ENCODE measurements around the gene GALNT12. TPM values are rescaled to one million over a fixed set of nuclear protein-coding genes. Genes with fewer than 3 reads are reported as not detected.

GALNT12 gene
- total and polyA plus RNA-seq, 2 donors, result 6.7 to 7.3 TPM

- Histone ChIP-seq H3K9me3 (ENCODE audit: control insufficient read depth in 2 of 2, insufficient read depth in 1 of 2, low read length in 1 of 2) (no peaks in the 10 kb centered on the region), H3K4me1 (ENCODE audit: control insufficient read depth in 2 of 2, insufficient read depth in 2 of 2, low read length in 2 of 2) (no peaks in the 10 kb centered on the region), H3K27ac (ENCODE audit: low read depth in 1 of 2, low read length in 1 of 2) (no peak overlapping the region), H3K27me3 (ENCODE audit: control insufficient read depth in 2 of 2, insufficient read depth in 1 of 2, low read length in 1 of 2) (no peaks in the 10 kb centered on the region), H3K4me3 (ENCODE audit: low read length in 2 of 2) (no peak overlapping the region), H3K36me3 (ENCODE audit: control insufficient read depth in 2 of 2, insufficient read depth in 2 of 2, low read length in 1 of 2) (no peaks in the 10 kb centered on the region)
- no peak for DNase-seq (ENCODE audit: low read depth in 6 of 9, low spot score in 9 of 9)
- WGBS, result 96% methylated on average over 9 of the region's 9 CpGs
Measured at GRCh38 chr9:98833090-98833956, 25.9 kb downstream of the GALNT12 start.

GRCh38 chr9:98834386-98834785 lies 26.9 kb downstream of the GALNT12 start:
- no peaks in the 10 kb centered on the region for H3K36me3 ChIP-seq (ENCODE audit: control insufficient read depth in 2 of 2, insufficient read depth in 2 of 2, low read length in 1 of 2)
- no peaks in the 10 kb centered on the region for H3K9me3 ChIP-seq (ENCODE audit: control insufficient read depth in 2 of 2, insufficient read depth in 1 of 2, low read length in 1 of 2)
- no peaks in the 10 kb centered on the region for H3K27me3 ChIP-seq (ENCODE audit: control insufficient read depth in 2 of 2, insufficient read depth in 1 of 2, low read length in 1 of 2)
- 97% methylated on average over 9 of the region's 9 CpGs for WGBS
- no peak overlapping the region for H3K27ac ChIP-seq (ENCODE audit: low read depth in 1 of 2, low read length in 1 of 2)
- H3K4me1 ChIP-seq (ENCODE audit: control insufficient read depth in 2 of 2, insufficient read depth in 2 of 2, low read length in 2 of 2), result no peaks in the 10 kb centered on the region
- DNase-seq (ENCODE audit: low read depth in 6 of 9, low spot score in 9 of 9), result no peak
- H3K4me3 ChIP-seq (ENCODE audit: low read length in 2 of 2), result no peak overlapping the region

- H3K36me3 ChIP-seq (ENCODE audit: control insufficient read depth in 2 of 2, insufficient read depth in 2 of 2, low read length in 1 of 2), result no peaks in the 10 kb centered on the region
- no peak overlapping the region for H3K27ac ChIP-seq (ENCODE audit: low read depth in 1 of 2, low read length in 1 of 2)
- WGBS, result 97% methylated on average over 4 of the region's 4 CpGs
Measured at GRCh38 chr9:98836206-98836605, 28.7 kb downstream of the GALNT12 start.

GRCh38 chr9:98837516-98837915 lies 30.0 kb downstream of the GALNT12 start:
- H3K27me3 ChIP-seq (ENCODE audit: control insufficient read depth in 2 of 2, insufficient read depth in 1 of 2, low read length in 1 of 2), result no peaks in the 10 kb centered on the region
- no peak overlapping the region for H3K27ac ChIP-seq (ENCODE audit: low read depth in 1 of 2, low read length in 1 of 2)
- no peaks in the 10 kb centered on the region for H3K4me1 ChIP-seq (ENCODE audit: control insufficient read depth in 2 of 2, insufficient read depth in 2 of 2, low read length in 2 of 2)
- WGBS, result 98% methylated on average over 4 of the region's 4 CpGs
- DNase-seq (ENCODE audit: low read depth in 6 of 9, low spot score in 9 of 9), result no peak
- no peaks in the 10 kb centered on the region for H3K9me3 ChIP-seq (ENCODE audit: control insufficient read depth in 2 of 2, insufficient read depth in 1 of 2, low read length in 1 of 2)
- H3K36me3 ChIP-seq (ENCODE audit: control insufficient read depth in 2 of 2, insufficient read depth in 2 of 2, low read length in 1 of 2), result no peaks in the 10 kb centered on the region
- H3K4me3 ChIP-seq (ENCODE audit: low read length in 2 of 2), result no peak overlapping the region

More at GRCh38 chr9:98836206-98836605, 28.7 kb downstream of the GALNT12 start:
- Histone ChIP-seq H3K9me3 (ENCODE audit: control insufficient read depth in 2 of 2, insufficient read depth in 1 of 2, low read length in 1 of 2) (no peaks in the 10 kb centered on the region), H3K27me3 (ENCODE audit: control insufficient read depth in 2 of 2, insufficient read depth in 1 of 2, low read length in 1 of 2) (no peaks in the 10 kb centered on the region), H3K4me3 (ENCODE audit: low read length in 2 of 2) (no peak overlapping the region), H3K4me1 (ENCODE audit: control insufficient read depth in 2 of 2, insufficient read depth in 2 of 2, low read length in 2 of 2) (no peaks in the 10 kb centered on the region)
- no peak for DNase-seq (ENCODE audit: low read depth in 6 of 9, low spot score in 9 of 9)

- no peak for DNase-seq (ENCODE audit: low read depth in 6 of 9, low spot score in 9 of 9)
- H3K36me3 ChIP-seq (ENCODE audit: control insufficient read depth in 2 of 2, insufficient read depth in 2 of 2, low read length in 1 of 2), result no peaks in the 10 kb centered on the region
- no peak overlapping the region for H3K27ac ChIP-seq (ENCODE audit: low read depth in 1 of 2, low read length in 1 of 2)
- no peaks in the 10 kb centered on the region for H3K9me3 ChIP-seq (ENCODE audit: control insufficient read depth in 2 of 2, insufficient read depth in 1 of 2, low read length in 1 of 2)
- 98% methylated on average over 6 of the region's 6 CpGs for WGBS
- no peak overlapping the region for H3K4me3 ChIP-seq (ENCODE audit: low read length in 2 of 2)
- H3K27me3 ChIP-seq (ENCODE audit: control insufficient read depth in 2 of 2, insufficient read depth in 1 of 2, low read length in 1 of 2), result no peaks in the 10 kb centered on the region
- no peaks in the 10 kb centered on the region for H3K4me1 ChIP-seq (ENCODE audit: control insufficient read depth in 2 of 2, insufficient read depth in 2 of 2, low read length in 2 of 2)
Measured at GRCh38 chr9:98838155-98838867, 30.8 kb downstream of the GALNT12 start.

GRCh38 chr9:98838868-98839565 lies 31.5 kb downstream of the GALNT12 start:
- 98% methylated on average over 6 of the region's 6 CpGs for WGBS
- no peaks in the 10 kb centered on the region for H3K9me3 ChIP-seq (ENCODE audit: control insufficient read depth in 2 of 2, insufficient read depth in 1 of 2, low read length in 1 of 2)
- H3K4me3 ChIP-seq (ENCODE audit: low read length in 2 of 2), result no peak overlapping the region
- H3K27me3 ChIP-seq (ENCODE audit: control insufficient read depth in 2 of 2, insufficient read depth in 1 of 2, low read length in 1 of 2), result no peaks in the 10 kb centered on the region
- H3K4me1 ChIP-seq (ENCODE audit: control insufficient read depth in 2 of 2, insufficient read depth in 2 of 2, low read length in 2 of 2), result no peaks in the 10 kb centered on the region
- no peak overlapping the region for H3K27ac ChIP-seq (ENCODE audit: low read depth in 1 of 2, low read length in 1 of 2)
- DNase-seq (ENCODE audit: low read depth in 6 of 9, low spot score in 9 of 9), result no peak
- no peaks in the 10 kb centered on the region for H3K36me3 ChIP-seq (ENCODE audit: control insufficient read depth in 2 of 2, insufficient read depth in 2 of 2, low read length in 1 of 2)

GRCh38 chr9:98839724-98840123 lies 32.3 kb downstream of the GALNT12 start:
- Histone ChIP-seq H3K27ac (ENCODE audit: low read depth in 1 of 2, low read length in 1 of 2) (no peak overlapping the region), H3K4me1 (ENCODE audit: control insufficient read depth in 2 of 2, insufficient read depth in 2 of 2, low read length in 2 of 2) (no peaks in the 10 kb centered on the region), H3K4me3 (ENCODE audit: low read length in 2 of 2) (no peak overlapping the region), H3K27me3 (ENCODE audit: control insufficient read depth in 2 of 2, insufficient read depth in 1 of 2, low read length in 1 of 2) (no peaks in the 10 kb centered on the region), H3K36me3 (ENCODE audit: control insufficient read depth in 2 of 2, insufficient read depth in 2 of 2, low read length in 1 of 2) (no peaks in the 10 kb centered on the region), H3K9me3 (ENCODE audit: control insufficient read depth in 2 of 2, insufficient read depth in 1 of 2, low read length in 1 of 2) (no peaks in the 10 kb centered on the region)
- DNase-seq (ENCODE audit: low read depth in 6 of 9, low spot score in 9 of 9), result no peak
- 71% methylated on average over 4 of the region's 4 CpGs for WGBS

- Histone ChIP-seq H3K27me3 (ENCODE audit: control insufficient read depth in 2 of 2, insufficient read depth in 1 of 2, low read length in 1 of 2) (no peaks in the 10 kb centered on the region), H3K9me3 (ENCODE audit: control insufficient read depth in 2 of 2, insufficient read depth in 1 of 2, low read length in 1 of 2) (no peaks in the 10 kb centered on the region), H3K27ac (ENCODE audit: low read depth in 1 of 2, low read length in 1 of 2) (no peak overlapping the region), H3K4me3 (ENCODE audit: low read length in 2 of 2) (no peak overlapping the region), H3K36me3 (ENCODE audit: control insufficient read depth in 2 of 2, insufficient read depth in 2 of 2, low read length in 1 of 2) (peaks cover 0 to 3% of the 10 kb centered on the region in 2 donors), H3K4me1 (ENCODE audit: control insufficient read depth in 2 of 2, insufficient read depth in 2 of 2, low read length in 2 of 2) (no peaks in the 10 kb centered on the region)
- WGBS, result 97% methylated on average over 7 of the region's 7 CpGs
- DNase-seq (ENCODE audit: low read depth in 6 of 9, low spot score in 9 of 9), result no peak
Measured at GRCh38 chr9:98842510-98842909, 35.0 kb downstream of the GALNT12 start.

GRCh38 chr9:98846081-98846480 lies 38.6 kb downstream of the GALNT12 start:
- Histone ChIP-seq H3K27ac (ENCODE audit: low read depth in 1 of 2, low read length in 1 of 2) (no peak overlapping the region), H3K9me3 (ENCODE audit: control insufficient read depth in 2 of 2, insufficient read depth in 1 of 2, low read length in 1 of 2) (no peaks in the 10 kb centered on the region), H3K4me3 (ENCODE audit: low read length in 2 of 2) (no peak overlapping the region), H3K27me3 (ENCODE audit: control insufficient read depth in 2 of 2, insufficient read depth in 1 of 2, low read length in 1 of 2) (no peaks in the 10 kb centered on the region), H3K36me3 (ENCODE audit: control insufficient read depth in 2 of 2, insufficient read depth in 2 of 2, low read length in 1 of 2) (peaks cover 0 to 3% of the 10 kb centered on the region in 2 donors), H3K4me1 (ENCODE audit: control insufficient read depth in 2 of 2, insufficient read depth in 2 of 2, low read length in 2 of 2) (no peaks in the 10 kb centered on the region)
- DNase-seq (ENCODE audit: low read depth in 6 of 9, low spot score in 9 of 9), result no peak
- 97% methylated on average over 5 of the region's 5 CpGs for WGBS

Measured in thymus (tissue), 11 donors.